GM12878 (cell line): ENCODE results near the gene ATG9A. TPM values are rescaled to one million over a fixed set of nuclear protein-coding genes. Genes with fewer than 3 reads are reported as not detected.
A peak's percentile ranks its signal among the peaks of the same experiment; 100 is the strongest.

ENCODE experiments used
- CBX5 ChIP-seq: sonication (generic); IDR thresholded peaks from 2 replicates; pipeline ENCODE4 v1.6.1; 2016; ENCODE audit warnings: low read depth, moderate library complexity, mild to moderate bottlenecking, inconsistent platforms
- CHD1 ChIP-seq: IDR thresholded peaks from 2 replicates; pipeline ENCODE4 v1.6.1; 2012; ENCODE audit warnings: low read depth, low read length, improper control_type of control experiment
- CHD4 ChIP-seq: fragments of 200-600 bp; sonication (generic); IDR thresholded peaks from 2 replicates; pipeline ENCODE4 v1.6.1; 2016; ENCODE audit warnings: mild to moderate bottlenecking
- DPF2 ChIP-seq: fragments of 450-650 bp; IDR thresholded peaks from 2 replicates; pipeline ENCODE4 v1.6.1; 2017; ENCODE audit warnings: mild to moderate bottlenecking
- ESRRA ChIP-seq: IDR thresholded peaks from 2 replicates; pipeline ENCODE4 v1.6.1; 2012; ENCODE audit warnings: mild to moderate bottlenecking, low read length, improper control_type of control experiment
- ETV6 ChIP-seq, 2 experiments: fragments of 450-650 bp in 1 of 2; IDR thresholded peaks in 1 of 2; conservative IDR thresholded peaks in 1 of 2; 2 replicates each; pipeline ENCODE4 v1.6.1; 2014; ENCODE audit warnings: antibody characterized with exemption in 1 of 2, borderline replicate concordance in 1 of 2, low read depth in 1 of 2, mild to moderate bottlenecking in 1 of 2, moderate library complexity in 1 of 2
- FOXM1 ChIP-seq: IDR thresholded peaks from 2 replicates; pipeline ENCODE4 v1.6.1; 2012; ENCODE audit warnings: low read depth, mild to moderate bottlenecking, inconsistent platforms, low read length, moderate library complexity
- HCFC1 ChIP-seq: fragments of 150-350 bp; IDR thresholded peaks from 2 replicates; pipeline ENCODE4 v1.6.1; 2014; ENCODE audit warnings: low read length
- HDAC2 ChIP-seq: fragments of 200-600 bp; sonication (generic); IDR thresholded peaks from 2 replicates; pipeline ENCODE4 v1.6.1; 2017
- KDM1A ChIP-seq: fragments of 200-600 bp; sonication (generic); IDR thresholded peaks from 2 replicates; pipeline ENCODE4 v1.6.1; 2016; ENCODE audit warnings: borderline replicate concordance
- NR2F1 ChIP-seq: fragments of 450-650 bp; conservative IDR thresholded peaks from 2 replicates; pipeline ENCODE4 v1.6.1; 2017; ENCODE audit warnings: mild to moderate bottlenecking
- POU2F2 ChIP-seq: IDR thresholded peaks from 3 replicates; pipeline ENCODE4 v1.6.1; 2011; ENCODE audit warnings: low read depth, mild to moderate bottlenecking, low read length, borderline replicate concordance
- RAD21 ChIP-seq: IDR thresholded peaks from 2 replicates; pipeline ENCODE4 v1.6.1; 2011; ENCODE audit warnings: mild to moderate bottlenecking, low read depth, low read length, moderate library complexity; ENCODE audit not compliant: insufficient read depth
- SIN3A ChIP-seq: IDR thresholded peaks from 2 replicates; pipeline ENCODE4 v1.6.1; 2012; ENCODE audit warnings: low read depth, low read length, improper control_type of control experiment
- TCF12 ChIP-seq: IDR thresholded peaks from 2 replicates; pipeline ENCODE4 v1.6.1; 2011; ENCODE audit warnings: low read depth, mild to moderate bottlenecking, low read length
- polyA plus RNA-seq, 11 experiments: library from polyadenylated mRNA; depleted of rRNA in 4 of 11; unstranded in 6 of 11; stranded (reverse) in 5 of 11; fragments of >200 nt; fragmentation: Nextera tagmentation in 4 of 11; fragmentation: Illumina TruSeq in 1 of 11; extraction: Ambion mirVana in 4 of 11; extraction: Trizol in 1 of 11; gene quantifications; 1 replicate in 1 of 11; 2 replicates in 10 of 11; pipeline versions ENCODE4 v1.2.1 to v1.2.3, GENCODE V29; 2011 to 2016; ENCODE audit warnings: inconsistent platforms in 2 of 11, missing spikeins in 2 of 11, low read depth in 1 of 11
- total RNA-seq, 4 experiments: library from RNA; depleted of rRNA in 3 of 4; stranded (reverse); fragments of >200 nt in 3 of 4; fragmentation: Illumina TruSeq in 1 of 4; extraction: Trizol in 1 of 4; gene quantifications; 2 replicates each; pipeline versions ENCODE4 v1.2.1 to v1.2.3, GENCODE V29; 2013 to 2021
- TF ChIP-seq, protein P1 (sequence below): fragments of 450-650 bp; IDR thresholded peaks from 2 replicates; pipeline ENCODE4 v1.6.1; 2014; ENCODE audit warnings: mild to moderate bottlenecking
- TF ChIP-seq, protein P2 (sequence below): IDR thresholded peaks from 2 replicates; pipeline ENCODE4 v1.6.1; 2011; ENCODE audit warnings: mild to moderate bottlenecking, low read depth, low read length, moderate library complexity; ENCODE audit not compliant: insufficient replicate concordance
- TF ChIP-seq, protein P3 (sequence below): fragments of 450-650 bp; IDR thresholded peaks from 2 replicates; pipeline ENCODE4 v1.6.1; 2018; ENCODE audit warnings: borderline replicate concordance, mild to moderate bottlenecking; ENCODE audit not compliant: partially characterized antibody

The ATG9A gene
- total and polyA plus RNA-seq, 10 of the 15 experiments (the other 5 are each of a cell fraction or from before 2014, with no cell fraction given): 0.16 to 37.5 (median 14.6) TPM; not detected in 1

DNA sequence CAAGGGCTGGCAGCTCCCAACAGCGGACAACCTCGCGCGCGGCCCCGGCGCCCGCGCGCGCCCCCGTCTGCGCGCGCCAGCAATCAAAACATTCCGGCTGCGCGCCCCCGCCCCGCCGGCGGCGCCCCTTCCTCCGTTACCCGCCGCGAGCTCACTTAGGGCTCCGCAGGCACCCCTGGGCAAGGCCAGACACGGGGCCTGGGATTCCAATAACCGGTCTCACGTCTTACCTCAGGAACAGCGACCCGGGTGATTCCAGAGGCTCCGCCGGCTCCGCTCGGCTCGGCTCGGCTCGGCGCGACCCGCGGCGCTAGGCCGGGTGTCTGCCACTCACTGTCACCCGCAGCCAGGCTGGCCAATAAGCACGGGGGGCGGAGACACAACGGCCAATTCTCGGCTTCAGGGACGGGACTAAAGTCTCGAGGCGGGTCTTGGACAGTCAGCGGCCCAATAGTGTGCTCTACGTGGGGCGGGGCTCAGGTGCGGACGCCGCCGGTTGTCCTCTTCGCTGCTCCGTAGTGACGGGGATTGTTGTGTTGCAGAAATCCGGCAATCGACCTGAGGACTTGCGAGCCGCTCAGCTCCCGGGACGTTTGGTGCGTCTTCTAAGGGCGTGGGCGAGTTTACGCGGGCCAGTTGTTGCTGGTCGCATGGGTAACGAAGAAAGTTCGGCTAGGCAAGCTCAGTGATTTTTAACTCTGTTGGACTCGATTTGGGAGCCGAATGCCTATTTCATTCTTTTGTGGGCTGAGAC is at the start of gene ATG9A, which contains the start of gene ANKZF1 (continued):
- TF ChIP-seq, protein P1, sequence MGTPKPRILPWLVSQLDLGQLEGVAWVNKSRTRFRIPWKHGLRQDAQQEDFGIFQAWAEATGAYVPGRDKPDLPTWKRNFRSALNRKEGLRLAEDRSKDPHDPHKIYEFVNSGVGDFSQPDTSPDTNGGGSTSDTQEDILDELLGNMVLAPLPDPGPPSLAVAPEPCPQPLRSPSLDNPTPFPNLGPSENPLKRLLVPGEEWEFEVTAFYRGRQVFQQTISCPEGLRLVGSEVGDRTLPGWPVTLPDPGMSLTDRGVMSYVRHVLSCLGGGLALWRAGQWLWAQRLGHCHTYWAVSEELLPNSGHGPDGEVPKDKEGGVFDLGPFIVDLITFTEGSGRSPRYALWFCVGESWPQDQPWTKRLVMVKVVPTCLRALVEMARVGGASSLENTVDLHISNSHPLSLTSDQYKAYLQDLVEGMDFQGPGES: peak; percentile 95
- TF ChIP-seq HDAC2: 0 out of 2 replicates have a peak, but pooled peaks have one; percentile 59
- TF ChIP-seq FOXM1: no peak
- no peak for TF ChIP-seq ETV6 (conservative IDR thresholded peaks at IDR 0.05 in 1 of 2, IDR thresholded peaks at IDR 0.05 in 1 of 2; ENCODE audit: borderline replicate concordance in 1 of 2, low read depth in 1 of 2)
- peak; percentile 40; the same call in 1 of the 2 replicates for TF ChIP-seq HCFC1
- TF ChIP-seq TCF12: no peak
- TF ChIP-seq POU2F2: no peak
- TF ChIP-seq RAD21: no peak
- no peak; the same call in 1 of the 2 replicates for TF ChIP-seq CHD1
- TF ChIP-seq, protein P2, sequence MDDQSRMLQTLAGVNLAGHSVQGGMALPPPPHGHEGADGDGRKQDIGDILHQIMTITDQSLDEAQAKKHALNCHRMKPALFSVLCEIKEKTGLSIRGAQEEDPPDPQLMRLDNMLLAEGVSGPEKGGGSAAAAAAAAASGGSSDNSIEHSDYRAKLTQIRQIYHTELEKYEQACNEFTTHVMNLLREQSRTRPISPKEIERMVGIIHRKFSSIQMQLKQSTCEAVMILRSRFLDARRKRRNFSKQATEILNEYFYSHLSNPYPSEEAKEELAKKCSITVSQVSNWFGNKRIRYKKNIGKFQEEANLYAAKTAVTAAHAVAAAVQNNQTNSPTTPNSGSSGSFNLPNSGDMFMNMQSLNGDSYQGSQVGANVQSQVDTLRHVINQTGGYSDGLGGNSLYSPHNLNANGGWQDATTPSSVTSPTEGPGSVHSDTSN: peak; percentile 99
- peak; percentile 100 for TF ChIP-seq DPF2
- TF ChIP-seq, protein P3, sequence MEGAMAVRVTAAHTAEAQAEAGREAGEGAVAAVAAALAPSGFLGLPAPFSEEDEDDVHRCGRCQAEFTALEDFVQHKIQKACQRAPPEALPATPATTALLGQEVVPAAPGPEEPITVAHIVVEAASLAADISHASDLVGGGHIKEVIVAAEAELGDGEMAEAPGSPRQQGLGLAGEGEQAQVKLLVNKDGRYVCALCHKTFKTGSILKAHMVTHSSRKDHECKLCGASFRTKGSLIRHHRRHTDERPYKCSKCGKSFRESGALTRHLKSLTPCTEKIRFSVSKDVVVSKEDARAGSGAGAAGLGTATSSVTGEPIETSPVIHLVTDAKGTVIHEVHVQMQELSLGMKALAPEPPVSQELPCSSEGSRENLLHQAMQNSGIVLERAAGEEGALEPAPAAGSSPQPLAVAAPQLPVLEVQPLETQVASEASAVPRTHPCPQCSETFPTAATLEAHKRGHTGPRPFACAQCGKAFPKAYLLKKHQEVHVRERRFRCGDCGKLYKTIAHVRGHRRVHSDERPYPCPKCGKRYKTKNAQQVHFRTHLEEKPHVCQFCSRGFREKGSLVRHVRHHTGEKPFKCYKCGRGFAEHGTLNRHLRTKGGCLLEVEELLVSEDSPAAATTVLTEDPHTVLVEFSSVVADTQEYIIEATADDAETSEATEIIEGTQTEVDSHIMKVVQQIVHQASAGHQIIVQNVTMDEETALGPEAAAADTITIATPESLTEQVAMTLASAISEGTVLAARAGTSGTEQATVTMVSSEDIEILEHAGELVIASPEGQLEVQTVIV: no peak
- peak; percentile 89 for TF ChIP-seq SIN3A
- TF ChIP-seq CHD4: no peak
- TF ChIP-seq NR2F1: no peak; the same call in 1 of the 2 replicates
- TF ChIP-seq ESRRA: 0 out of 2 replicates have a peak, but pooled peaks have one; percentile 15
- TF ChIP-seq KDM1A: no peak
- TF ChIP-seq CBX5: no peak
- TF ChIP-seq, all 136 proteins: peak for 49
